Gastrocnemius medialis (tissue), 4 donors: ENCODE results near the gene PTH1R.

Experiments
- POLR2A ChIP-seq, 2 donors: fragments of 450-650 bp; IDR thresholded peaks; one replicate each; pipeline ENCODE4 v1.6.1; 2017; ENCODE audit warnings: antibody characterized with exemption in 2 of 2, mild to moderate bottlenecking in 2 of 2, moderate library complexity in 2 of 2
- TF ChIP-seq, protein P1 (sequence below), 5 experiments: fragments of 450-650 bp in 3 of 5; fragments of 200-600 bp in 2 of 5; sonication (generic) in 2 of 5; IDR thresholded peaks in 4 of 5; conservative IDR thresholded peaks in 1 of 5; 1 replicate in 4 of 5; 2 replicates in 1 of 5; pipeline ENCODE4 v1.5.1; 2016 to 2019; ENCODE audit warnings: antibody characterized with exemption in 5 of 5, mild to moderate bottlenecking in 3 of 5, moderate library complexity in 3 of 5

DNA sequence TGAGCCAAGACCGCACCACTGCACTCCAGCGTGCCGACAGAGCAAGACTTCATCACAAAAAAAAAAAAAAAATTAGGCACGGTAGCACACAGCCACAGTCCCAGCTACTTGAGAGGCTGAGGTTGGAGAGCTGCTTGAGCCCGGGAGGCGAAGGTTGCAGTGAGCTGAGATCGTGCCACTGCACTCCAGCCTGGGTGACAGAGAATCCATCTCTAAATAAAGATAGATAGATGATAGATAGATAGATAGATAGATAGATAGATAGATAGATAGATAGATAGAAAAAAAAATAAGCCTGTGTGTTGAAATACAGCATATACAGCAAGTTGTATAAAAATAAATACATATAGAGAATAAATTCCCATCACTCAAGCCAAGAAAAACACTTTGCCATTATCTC is 37.3 kb downstream of the PTH1R start:
- TF ChIP-seq, protein P1, sequence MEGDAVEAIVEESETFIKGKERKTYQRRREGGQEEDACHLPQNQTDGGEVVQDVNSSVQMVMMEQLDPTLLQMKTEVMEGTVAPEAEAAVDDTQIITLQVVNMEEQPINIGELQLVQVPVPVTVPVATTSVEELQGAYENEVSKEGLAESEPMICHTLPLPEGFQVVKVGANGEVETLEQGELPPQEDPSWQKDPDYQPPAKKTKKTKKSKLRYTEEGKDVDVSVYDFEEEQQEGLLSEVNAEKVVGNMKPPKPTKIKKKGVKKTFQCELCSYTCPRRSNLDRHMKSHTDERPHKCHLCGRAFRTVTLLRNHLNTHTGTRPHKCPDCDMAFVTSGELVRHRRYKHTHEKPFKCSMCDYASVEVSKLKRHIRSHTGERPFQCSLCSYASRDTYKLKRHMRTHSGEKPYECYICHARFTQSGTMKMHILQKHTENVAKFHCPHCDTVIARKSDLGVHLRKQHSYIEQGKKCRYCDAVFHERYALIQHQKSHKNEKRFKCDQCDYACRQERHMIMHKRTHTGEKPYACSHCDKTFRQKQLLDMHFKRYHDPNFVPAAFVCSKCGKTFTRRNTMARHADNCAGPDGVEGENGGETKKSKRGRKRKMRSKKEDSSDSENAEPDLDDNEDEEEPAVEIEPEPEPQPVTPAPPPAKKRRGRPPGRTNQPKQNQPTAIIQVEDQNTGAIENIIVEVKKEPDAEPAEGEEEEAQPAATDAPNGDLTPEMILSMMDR (IDR thresholded peaks at IDR 0.05 in 4 of 5, conservative IDR thresholded peaks at IDR 0.05 in 1 of 5): no peak
- no peak for TF ChIP-seq POLR2A (IDR thresholded peaks at IDR 0.05)
